GM18870 (cell line): ENCODE results near the gene MUSK.
"Not testable (repeated sequence)": the region's sequence is repeated elsewhere in the genome, so short reads cannot be mapped to it uniquely, and the experiment has no call there.

Experiments
- ATAC-seq: cut with Tn5 transposase; IDR thresholded peaks from one replicate; pipeline ENCODE4 v1.9.1; 2021; ENCODE audit warnings: moderate library complexity; ENCODE audit not compliant: unreplicated experiment

Gene MUSK

DNA sequence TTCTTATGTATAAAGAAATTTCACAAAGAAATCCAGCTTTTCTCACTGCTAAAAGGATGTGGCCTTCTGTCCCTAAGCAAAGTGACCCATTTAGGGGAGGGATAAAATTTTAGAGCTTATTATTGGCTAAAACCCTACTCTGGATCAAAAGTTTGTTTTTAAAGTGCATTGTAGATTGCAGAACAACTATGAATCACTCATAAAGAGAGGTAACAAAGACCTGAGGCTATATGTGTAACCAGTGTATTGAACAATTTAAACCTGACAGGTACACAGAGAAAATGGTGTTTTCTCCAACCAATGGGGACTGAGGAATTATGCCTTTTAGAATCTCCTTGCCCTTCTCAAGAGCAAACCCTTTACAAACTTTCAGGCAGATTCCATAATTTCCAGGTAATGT lies 86.6 kb downstream of the MUSK start:
- ATAC-seq = no peak

DNA sequence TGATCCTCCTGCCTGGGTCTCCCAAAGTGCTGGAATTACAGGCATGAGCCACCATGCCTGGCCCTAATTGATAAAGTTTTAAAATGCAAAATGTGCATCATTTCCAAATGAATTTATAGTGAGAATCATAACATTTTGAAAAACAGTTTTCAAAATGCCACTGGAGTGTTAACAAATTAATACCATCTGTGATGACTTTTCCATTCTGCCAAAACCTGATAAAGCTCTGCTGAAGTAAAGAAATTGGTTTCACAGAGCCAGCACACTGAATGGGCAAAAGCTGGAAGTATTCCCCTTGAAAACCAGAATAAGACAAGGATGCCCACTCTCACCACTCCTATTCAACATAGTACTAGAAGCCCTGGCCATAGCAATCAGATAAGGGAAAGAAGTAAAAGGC lies 89.6 kb downstream of the MUSK start:
- no peak for ATAC-seq

DNA sequence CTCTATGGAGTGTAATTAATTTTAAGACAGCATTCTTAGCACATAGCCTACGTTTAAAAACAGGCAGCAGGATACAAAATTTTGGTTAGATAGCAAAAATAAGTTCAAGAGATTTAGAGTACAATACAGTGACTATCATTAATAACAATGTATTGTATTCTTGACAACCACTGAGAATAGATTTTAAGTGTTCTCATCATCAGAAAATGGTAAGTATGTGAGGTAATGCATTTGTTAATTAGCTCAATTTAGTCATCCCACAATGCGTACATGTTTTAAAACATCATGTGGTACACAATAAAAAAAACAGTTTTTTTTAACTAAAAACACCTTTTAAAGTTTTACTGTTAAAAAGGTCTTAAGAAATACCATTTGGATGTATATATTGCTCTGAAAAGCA lies 94.2 kb downstream of the MUSK start:
- no peak for ATAC-seq

DNA sequence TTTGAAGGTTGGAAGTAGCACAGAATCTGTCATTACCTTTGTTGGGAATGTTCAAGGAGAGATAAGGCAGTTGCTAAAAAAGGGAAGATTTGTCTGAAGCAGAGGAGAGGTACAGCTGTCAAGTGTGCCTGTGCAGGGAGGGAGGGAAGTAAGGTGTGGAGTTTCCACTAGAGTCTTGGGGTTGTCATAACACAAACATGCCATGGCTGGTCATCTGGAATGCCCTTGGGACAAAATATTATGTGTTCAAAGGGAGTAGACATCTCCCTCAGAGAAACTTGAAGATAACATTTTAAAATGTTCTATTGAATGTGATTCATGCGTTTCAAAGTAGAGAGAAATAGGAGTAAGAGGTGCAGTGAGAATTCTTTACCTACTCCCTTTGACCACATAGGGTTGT lies 95.0 kb downstream of the MUSK start:
- ATAC-seq = no peak

DNA sequence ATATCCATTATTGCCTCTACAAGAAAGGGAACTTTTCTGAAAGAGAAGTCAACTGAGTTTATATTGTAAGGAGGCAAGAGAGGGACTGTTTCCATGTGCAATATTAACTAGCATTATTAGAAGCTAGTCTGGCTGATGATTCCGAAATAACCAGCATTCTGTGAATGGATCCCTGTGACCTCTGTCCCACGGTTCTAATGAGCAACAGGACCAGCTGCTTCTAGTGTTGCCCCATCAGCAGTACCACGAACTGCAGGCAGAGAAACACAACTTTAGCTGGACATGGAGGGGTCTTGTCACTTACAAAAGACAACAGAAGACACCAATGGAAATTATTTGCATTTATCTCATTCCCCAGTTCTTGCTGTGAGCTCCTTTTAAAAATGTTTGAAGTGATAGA lies 95.4 kb downstream of the MUSK start:
- no peak for ATAC-seq

DNA sequence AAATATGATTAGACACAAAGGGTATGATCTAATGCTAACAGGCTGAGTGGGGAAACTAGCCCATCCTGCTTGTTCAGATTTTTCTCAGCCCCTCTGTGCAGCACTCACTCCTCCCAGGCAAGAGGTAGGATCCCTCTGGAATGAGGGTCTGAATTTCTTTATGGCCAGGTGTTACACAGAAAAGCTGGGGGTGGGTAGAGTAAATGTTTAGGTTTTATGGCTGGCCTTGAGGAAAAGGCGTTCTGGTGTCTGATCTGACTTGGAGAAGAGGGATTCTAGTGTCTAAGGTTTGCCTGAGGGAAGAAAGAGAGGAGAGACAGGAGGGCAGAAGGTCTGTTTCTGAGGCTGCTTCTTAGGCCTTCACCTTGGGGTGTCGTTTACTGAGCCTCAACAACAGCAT lies 97.3 kb downstream of the MUSK start:
- ATAC-seq = no peak

DNA sequence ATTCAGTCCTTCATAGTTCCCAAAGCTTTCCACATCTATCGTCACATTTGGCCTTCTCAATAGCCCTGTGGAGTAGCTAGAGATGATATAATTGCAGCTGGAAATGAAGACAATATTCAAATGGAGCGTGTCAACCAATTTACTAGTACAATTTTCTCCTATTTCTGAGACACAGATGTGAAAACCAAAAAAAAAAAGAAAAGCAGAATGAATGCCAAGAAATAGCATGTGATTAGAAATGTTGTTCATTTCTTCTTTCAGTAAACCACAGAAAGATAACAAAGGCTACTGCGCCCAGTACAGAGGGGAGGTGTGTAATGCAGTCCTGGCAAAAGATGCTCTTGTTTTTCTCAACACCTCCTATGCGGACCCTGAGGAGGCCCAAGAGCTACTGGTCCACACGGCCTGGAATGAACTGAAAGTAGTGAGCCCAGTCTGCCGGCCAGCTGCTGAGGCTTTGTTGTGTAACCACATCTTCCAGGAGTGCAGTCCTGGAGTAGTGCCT lies 99.0 kb downstream of the MUSK start:
- ATAC-seq = no peak

DNA sequence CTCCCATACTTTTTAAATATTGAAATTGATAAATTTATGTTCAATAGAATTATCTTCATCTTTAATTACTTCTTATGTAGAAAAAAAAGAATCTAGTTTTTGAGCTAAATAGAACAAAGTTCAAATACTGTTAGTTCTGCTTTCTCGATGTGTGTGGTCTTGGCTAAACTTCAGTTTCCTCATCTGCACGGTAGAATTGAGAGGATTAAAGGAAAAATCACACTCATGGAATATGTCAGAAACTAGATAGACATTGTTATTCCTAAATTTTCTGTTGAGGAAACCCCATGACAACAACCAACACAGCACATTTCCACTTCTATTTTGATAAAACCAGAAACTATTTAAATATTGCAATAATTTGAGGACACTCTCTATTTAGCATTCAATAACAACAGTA lies 100.3 kb downstream of the MUSK start:
- ATAC-seq = no peak

DNA sequence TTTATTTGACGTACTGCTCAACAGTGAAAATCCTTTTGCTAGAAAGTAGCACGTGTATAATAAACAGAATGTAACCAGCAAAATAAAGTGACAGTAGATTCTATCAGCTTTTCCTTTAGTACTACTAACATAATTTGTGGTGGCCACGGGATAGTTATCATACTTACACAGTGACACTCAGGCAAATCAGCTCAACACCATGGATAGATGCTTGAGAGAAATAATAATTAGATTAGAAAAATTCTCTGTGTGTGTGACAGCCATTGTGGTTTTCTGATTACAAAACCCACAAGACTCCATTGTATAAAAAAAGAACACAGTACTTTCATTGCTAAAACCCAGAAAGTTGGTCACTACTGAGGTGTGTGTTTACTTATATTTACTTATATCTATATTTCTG lies 101.1 kb downstream of the MUSK start:
- no peak for ATAC-seq

DNA sequence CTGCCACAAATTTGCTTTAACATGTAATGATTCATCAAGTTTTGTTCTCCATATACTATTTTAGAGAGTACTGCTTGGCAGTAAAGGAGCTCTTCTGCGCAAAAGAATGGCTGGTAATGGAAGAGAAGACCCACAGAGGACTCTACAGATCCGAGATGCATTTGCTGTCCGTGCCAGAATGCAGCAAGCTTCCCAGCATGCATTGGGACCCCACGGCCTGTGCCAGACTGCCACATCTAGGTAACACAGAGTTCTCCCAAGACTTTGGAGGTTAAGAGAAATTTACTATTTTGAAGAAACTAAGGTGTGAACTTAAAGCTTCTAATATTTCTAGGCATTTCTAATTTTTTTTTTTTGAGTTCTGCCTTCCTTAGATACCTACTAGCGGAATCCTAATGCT lies 107.1 kb downstream of the MUSK start:
- no peak for ATAC-seq

DNA sequence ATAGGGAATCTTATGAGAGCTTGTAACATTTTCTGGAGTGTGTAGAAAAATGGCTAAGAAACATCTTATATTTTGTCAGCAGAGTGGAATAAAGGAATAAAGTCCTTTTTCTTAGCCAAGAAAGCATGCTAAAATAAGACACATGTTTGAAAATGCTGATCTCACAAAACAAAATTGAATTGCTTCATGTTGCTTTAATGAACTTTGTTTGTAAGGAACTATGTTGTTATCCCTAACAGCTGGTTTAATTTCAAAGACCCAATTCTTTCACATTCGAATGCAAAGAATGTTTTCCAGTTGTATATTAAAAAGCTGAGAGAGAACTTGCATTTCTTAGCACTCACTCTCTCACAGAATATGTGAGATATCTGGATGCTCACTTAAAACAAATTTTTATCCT lies 107.6 kb downstream of the MUSK start:
- no peak for ATAC-seq

DNA sequence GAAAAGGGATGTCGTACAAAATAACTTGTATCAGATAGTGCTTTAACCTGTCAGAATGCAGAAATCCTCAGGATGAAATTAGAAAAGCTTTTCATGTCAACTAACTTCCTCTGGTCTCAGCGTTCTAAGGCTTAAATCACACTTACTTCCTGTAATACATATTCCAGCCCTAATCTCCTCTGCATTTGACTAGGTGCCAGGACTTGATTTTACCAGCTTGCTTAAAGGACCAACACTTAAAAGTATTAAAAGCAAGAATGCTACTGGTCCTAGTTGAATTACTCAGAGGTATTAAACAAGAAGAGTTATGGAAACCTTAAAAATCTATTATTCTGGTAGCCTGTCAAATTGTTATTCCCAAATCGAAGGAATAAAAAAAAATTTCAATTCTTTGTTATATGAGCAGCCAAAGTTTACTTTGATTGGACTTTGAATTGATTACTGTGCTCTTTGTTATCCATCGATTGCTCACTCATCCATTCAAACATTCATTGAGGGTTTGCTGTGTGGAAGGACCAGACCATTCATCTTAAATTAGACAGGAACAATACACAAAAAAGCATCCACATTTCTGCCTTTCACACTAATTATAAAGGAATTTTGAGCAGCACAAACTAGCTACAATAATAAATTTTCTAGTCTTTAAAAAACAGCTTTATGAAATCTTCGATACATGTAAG lies 108.7 kb downstream of the MUSK start:
- no peak for ATAC-seq

DNA sequence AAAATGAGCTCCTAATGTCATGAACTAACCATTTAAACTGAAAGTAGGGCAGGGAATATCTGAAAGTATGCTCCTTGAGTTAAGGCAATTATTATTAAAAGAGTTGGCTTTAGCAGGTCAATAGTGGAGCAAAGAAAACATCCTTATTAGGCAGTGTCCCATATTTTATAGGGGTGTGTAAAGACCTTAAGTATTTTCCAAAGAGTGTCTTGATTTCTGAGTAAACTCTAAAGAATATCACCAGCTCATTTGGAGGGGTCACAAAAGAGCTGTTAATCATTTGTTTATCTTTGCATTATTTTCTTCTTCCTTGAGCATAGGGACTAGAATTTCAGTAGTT lies 109.3 kb downstream of the MUSK start:
- no peak for ATAC-seq

DNA sequence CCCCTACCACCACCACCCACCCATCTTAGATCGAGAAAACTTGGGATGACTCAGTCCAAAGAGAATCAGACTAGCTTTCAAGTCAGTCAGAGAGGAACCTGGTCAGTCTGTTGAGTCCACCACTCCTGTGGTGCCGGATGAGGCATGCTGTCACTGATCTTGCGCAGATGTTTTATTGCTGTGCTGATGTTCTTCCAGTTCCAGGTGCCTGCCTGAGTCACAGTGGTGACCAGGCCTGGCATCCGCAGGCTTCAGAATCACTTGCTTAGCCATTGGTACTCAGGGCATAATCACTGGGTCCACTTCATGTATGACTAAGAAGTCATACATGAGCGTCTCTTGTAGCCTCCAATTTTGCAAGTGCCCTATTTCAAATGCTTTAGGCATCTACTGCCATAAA lies 114.1 kb downstream of the MUSK start:
- ATAC-seq = no peak

DNA sequence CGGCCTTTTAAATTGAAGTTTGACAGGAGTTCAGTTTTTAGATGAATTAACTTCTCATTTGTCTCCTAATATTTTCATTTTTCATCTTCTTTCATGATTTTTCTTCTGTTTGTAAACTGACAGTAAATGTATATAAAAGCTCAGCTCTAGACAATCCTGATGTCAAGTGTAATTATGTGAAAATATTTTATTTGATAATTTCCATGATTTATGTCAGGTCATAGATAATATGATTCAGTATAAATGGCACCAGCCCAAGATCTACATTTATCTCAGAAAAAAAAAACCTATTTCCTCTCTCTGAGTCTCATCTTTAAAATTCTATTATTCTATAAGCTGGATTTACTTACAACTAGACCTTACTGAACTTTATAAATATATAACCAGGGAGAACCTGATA lies 115.7 kb downstream of the MUSK start:
- no peak for ATAC-seq

DNA sequence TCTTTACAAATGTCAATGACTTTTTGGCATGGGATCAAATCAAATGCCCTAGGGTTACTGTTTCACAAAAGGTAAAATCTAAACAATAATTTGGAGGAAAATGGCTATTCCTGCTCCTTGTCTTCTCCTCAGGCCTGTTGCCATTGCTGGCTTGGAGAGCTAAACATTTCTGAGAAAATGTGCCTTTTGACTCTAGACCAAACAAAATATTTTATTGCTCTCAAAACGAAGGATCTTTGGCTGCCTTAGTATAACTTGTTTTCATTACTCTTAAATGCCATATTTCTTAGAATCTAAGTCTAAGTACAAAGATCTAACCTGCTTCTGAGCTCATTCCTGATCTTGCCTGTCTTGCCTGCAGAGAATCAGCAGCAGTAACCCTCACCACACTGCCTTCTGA lies 116.6 kb downstream of the MUSK start:
- no peak for ATAC-seq

DNA sequence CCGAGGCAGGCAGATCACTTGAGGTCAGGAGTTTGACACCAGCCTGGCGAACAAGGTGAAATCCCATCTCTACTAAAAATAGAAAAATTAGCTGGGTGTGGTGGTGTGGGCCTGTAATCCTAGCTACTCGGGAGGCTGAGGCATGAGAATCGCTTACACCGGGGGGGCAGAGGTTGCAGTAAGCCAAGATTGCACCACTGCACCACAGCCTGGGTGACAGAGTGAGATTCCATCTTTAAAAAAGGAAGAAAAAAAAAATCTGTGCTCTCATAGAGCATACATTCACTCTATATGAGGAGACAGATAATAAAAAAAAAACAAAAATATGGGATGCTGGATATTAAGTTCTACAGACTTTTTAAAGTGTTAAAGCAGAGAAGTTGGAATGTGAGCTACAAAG lies 119.8 kb downstream of the MUSK start:
- ATAC-seq = not testable (repeated sequence)

DNA sequence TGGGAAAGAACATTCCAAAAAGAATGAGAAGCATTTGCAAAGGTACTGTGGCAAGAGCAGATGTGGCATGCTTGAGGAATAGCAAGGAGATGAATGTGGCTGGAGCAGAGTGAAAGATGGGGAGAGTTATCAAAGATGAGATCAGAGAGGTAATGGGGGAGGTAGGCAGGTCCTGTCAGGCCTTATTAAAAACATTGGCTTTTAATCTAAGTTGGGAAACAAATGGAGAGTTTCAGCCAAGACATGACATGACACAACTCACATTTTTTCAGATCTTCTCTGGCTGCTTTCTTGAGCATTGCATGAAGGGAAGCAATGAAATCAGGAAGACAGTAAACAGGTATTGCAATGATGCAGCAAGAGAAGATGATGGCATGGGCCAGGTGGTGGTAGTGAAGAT lies 120.3 kb downstream of the MUSK start:
- ATAC-seq = no peak

DNA sequence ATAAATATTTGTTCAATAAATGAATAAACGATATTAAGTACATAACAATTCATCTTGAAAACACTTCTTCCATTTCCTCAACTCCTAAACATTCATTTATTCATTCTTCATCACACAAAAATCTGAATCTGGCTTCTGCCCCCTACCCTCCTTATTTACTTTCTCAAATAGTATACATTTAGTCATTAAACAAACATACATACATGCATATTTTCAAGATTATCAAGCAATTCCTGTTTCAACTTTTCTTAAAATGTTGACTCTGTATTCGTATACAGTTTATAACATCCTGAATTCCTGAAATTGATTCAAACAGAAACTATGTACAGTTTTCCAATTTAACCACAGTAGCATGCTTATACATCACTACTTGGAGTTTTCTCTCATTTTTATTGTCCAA lies 129.0 kb downstream of the MUSK start:
- ATAC-seq = no peak

DNA sequence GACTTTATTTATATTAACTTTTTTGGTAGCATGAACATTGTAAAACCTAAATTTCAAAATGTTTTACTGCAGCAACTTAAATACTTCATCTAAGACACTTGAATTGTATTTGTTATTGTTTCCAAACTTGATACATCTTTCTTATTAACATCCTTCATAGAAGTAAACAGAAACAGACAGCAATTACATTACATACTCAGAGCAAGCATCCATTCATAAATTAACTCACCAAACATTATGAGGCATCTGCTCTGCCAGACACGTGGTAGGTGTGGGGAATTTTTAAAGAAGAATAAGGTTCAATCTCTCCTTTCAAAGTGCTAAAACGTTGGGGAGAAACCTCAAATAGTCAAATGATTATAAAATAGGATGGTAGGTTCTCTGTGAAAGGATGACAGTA lies 130.8 kb downstream of the MUSK start:
- ATAC-seq = no peak

DNA sequence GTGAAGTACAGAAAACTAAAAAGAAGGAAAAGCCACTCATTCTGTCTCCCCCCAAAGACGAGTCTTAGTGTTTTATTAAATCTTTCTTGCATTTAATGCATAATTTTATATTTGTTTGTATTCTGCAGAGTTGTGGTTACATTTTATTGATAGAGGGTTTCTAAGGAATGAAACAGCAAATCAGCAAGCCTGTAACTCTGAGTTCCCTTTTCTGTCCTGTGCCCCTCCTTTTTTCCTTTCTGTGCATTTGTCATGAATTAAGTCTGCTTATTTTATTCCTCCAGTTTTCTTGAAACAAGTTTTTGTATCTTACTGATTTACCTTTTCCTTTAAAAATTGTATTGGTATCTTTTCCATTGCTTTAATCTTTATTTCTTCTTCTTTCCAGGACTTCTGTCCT lies 132.8 kb downstream of the MUSK start:
- ATAC-seq = no peak

DNA sequence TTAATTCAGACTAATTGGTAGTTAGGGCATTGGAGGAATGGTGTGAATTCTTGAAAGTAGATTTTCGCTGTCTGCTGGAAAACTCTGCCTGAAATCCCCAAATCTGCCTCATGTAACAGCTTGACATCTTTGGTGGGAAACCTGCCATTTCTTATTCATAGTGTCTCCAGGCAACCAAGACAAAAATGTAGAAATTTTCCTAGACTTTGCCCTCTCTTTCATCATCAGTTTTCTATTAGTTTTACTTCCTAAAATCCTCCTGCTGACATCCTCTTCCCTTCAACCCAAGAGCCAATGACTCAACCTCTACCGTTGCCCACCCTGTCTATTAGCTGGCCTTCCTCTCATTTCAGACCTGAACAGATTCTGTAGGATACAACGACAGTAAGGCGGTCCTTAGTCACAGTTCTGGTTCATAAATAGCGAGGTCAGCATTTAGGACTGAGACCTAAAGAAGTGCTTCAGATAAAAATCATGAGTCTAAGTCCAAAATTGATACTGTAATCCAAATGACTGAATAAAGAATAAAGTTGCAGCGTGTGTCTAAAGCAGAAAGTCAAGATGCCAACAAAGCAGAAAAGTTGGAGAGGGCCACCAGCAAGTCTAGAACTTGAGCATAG lies 133.9 kb downstream of the MUSK start:
- peak; percentile 46 for ATAC-seq

DNA sequence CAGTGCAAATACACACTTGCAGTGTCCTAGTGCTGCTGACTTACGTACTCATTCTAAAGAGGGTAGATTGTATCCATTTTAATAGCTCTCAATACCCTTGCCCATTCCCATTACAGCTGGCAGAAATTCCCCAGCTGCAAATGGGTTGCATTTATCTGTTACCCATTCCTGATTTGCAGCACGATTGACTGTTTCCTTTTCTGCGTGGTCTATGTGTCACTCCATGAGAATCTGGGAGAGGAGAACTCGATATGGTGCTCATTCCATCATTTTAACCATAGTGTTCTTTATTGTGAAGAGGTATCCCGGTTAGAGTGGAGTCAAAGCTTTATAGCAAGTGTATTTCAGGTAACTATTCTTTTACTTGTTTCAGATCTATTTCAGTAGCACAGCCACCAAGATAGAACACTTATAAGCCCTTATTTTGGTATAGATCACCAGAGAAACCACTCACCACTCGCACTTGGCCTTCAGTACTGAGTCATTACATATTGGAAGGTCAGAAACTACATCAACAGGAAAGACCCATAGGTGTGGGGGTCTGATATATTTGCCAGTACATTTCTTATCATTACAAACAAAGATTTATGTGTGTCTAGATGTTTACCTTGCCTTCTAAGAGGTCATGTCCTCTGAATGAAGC lies 139.5 kb downstream of the MUSK start:
- ATAC-seq = peak; percentile 46
